ENCODE results near the gene ACACB.

Gene ACACB

DNA sequence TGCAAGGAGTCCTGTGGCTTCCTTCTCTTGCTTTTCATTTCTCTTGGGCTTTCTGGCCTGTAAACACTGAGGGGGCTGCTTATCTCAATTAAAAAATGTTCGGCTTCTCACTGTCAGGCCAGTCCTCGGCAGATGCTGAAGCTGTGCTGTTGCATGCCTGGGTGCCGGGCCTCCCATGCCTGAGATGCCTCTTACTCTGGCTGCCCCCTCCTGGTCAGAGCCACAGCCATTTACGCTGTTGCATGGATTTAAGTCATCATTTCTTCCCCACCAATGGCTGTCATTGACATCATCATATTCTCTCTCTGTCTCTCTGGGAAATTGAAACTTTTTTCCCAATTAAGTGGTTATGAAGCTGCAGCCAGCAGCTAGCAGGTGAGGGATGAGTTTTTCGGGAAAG is 139.0 kb downstream of the ACACB start:
- peaks cover 29% of the 10 kb centered on the region for H3K9me3 Mint-ChIP-seq
- H3K27ac Mint-ChIP-seq, result no peak overlapping the region
- no peak for DNase-seq
- H3K36me3 Mint-ChIP-seq (ENCODE audit: low read depth), result peaks cover 32% of the 10 kb centered on the region
- no peaks in the 10 kb centered on the region for H3K4me1 Mint-ChIP-seq
- no peak overlapping the region for H3K4me3 Mint-ChIP-seq
- H3K27me3 Mint-ChIP-seq (ENCODE audit: low read depth, poor library complexity), result peaks cover 4% of the 10 kb centered on the region
- TF ChIP-seq, protein P1, sequence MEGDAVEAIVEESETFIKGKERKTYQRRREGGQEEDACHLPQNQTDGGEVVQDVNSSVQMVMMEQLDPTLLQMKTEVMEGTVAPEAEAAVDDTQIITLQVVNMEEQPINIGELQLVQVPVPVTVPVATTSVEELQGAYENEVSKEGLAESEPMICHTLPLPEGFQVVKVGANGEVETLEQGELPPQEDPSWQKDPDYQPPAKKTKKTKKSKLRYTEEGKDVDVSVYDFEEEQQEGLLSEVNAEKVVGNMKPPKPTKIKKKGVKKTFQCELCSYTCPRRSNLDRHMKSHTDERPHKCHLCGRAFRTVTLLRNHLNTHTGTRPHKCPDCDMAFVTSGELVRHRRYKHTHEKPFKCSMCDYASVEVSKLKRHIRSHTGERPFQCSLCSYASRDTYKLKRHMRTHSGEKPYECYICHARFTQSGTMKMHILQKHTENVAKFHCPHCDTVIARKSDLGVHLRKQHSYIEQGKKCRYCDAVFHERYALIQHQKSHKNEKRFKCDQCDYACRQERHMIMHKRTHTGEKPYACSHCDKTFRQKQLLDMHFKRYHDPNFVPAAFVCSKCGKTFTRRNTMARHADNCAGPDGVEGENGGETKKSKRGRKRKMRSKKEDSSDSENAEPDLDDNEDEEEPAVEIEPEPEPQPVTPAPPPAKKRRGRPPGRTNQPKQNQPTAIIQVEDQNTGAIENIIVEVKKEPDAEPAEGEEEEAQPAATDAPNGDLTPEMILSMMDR (IDR thresholded peaks at IDR 0.05), result no peak

GRCh38 chr12:109256011-109256410 is 139.6 kb downstream of the ACACB start:
- Mint-ChIP-seq H3K4me3 (no peak overlapping the region), H3K9me3 (peaks cover 29% of the 10 kb centered on the region), H3K4me1 (no peaks in the 10 kb centered on the region), H3K36me3 (ENCODE audit: low read depth) (peaks cover 32% of the 10 kb centered on the region), H3K27ac (no peak overlapping the region), H3K27me3 (ENCODE audit: low read depth, poor library complexity) (peaks cover 4% of the 10 kb centered on the region)
- TF ChIP-seq, protein P1 (IDR thresholded peaks at IDR 0.05), result no peak
- DNase-seq, result no peak

- no peak for DNase-seq
- Mint-ChIP-seq H3K4me1 (no peaks in the 10 kb centered on the region), H3K36me3 (ENCODE audit: low read depth) (peaks cover 24% of the 10 kb centered on the region), H3K9me3 (peaks cover 25% of the 10 kb centered on the region), H3K27me3 (ENCODE audit: low read depth, poor library complexity) (peaks cover 10% of the 10 kb centered on the region), H3K27ac (no peak overlapping the region), H3K4me3 (no peak overlapping the region)
- TF ChIP-seq, protein P1 (IDR thresholded peaks at IDR 0.05), result no peak
These were observed 141.8 kb downstream of the ACACB start for GRCh38 chr12:109258201-109258600.

GRCh38 chr12:109258607-109259544 is 142.5 kb downstream of the ACACB start:
- DNase-seq, result no peak
- peaks cover 22% of the 10 kb centered on the region for H3K36me3 Mint-ChIP-seq (ENCODE audit: low read depth)
- TF ChIP-seq, protein P1 (IDR thresholded peaks at IDR 0.05), result no peak
- no peaks in the 10 kb centered on the region for H3K4me1 Mint-ChIP-seq
- peaks cover 18% of the 10 kb centered on the region for H3K9me3 Mint-ChIP-seq
- no peak overlapping the region for H3K27ac Mint-ChIP-seq
- H3K4me3 Mint-ChIP-seq, result no peak overlapping the region
- H3K27me3 Mint-ChIP-seq (ENCODE audit: low read depth, poor library complexity), result peaks cover 10% of the 10 kb centered on the region

- H3K27ac Mint-ChIP-seq, result no peak overlapping the region
- TF ChIP-seq, protein P1 (IDR thresholded peaks at IDR 0.05), result no peak
- H3K27me3 Mint-ChIP-seq (ENCODE audit: low read depth, poor library complexity), result peaks cover 12% of the 10 kb centered on the region
- peaks cover 12% of the 10 kb centered on the region for H3K9me3 Mint-ChIP-seq
- H3K36me3 Mint-ChIP-seq (ENCODE audit: low read depth), result peaks cover 21% of the 10 kb centered on the region
- no peak overlapping the region for H3K4me3 Mint-ChIP-seq
- H3K4me1 Mint-ChIP-seq, result no peaks in the 10 kb centered on the region
- DNase-seq, result no peak
These were observed 143.1 kb downstream of the ACACB start for GRCh38 chr12:109259545-109259895.

DNA sequence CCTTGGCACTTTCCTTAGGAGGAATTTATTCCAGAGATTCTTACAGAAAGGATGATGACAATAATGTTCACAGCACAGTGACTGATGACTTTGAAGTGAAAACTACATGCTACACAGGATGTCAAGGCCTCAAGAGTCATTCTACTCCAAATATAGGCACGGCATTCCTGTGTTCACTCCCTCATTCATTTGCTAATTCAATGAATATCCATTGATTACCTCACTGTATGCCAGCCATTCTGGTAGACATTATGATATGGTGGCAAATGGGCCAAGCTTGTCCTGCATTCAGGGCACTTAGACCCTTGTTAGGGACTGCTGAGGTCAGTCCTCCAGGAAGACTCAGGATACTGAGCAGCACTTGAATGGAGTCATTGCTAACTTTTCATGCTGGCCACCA is 144.7 kb downstream of the ACACB start:
- no peak overlapping the region for H3K4me3 Mint-ChIP-seq
- H3K9me3 Mint-ChIP-seq, result no peaks in the 10 kb centered on the region
- no peak overlapping the region for H3K27ac Mint-ChIP-seq
- no peak for DNase-seq
- peaks cover 9% of the 10 kb centered on the region for H3K36me3 Mint-ChIP-seq (ENCODE audit: low read depth)
- TF ChIP-seq, protein P1 (IDR thresholded peaks at IDR 0.05), result no peak
- H3K27me3 Mint-ChIP-seq (ENCODE audit: low read depth, poor library complexity), result peaks cover 9% of the 10 kb centered on the region
- no peaks in the 10 kb centered on the region for H3K4me1 Mint-ChIP-seq
